ENCODE results near the gene IL32. TPM values are rescaled to one million over a fixed set of nuclear protein-coding genes. Genes with fewer than 3 reads are reported as not detected.

IL32 gene
- total and polyA plus RNA-seq, 9 of the 15 experiments (the other 6 are each of a cell fraction or from before 2014, with no cell fraction given): 0.21 to 2.2 (median 0.37) TPM; not detected in 3

- Histone ChIP-seq H3K27me3 (ENCODE audit: control insufficient read depth in 2 of 2, insufficient read depth in 2 of 2, low read length in 2 of 2) (peaks cover 10 to 22% of the 10 kb centered on the region in 2 experiments; a peak in 4 of 5 replicates), H3K9me1 (ENCODE audit: control insufficient read depth, insufficient read depth, low read length) (peaks cover 2% of the 10 kb centered on the region), H3K4me2 (ENCODE audit: insufficient read depth, low read length) (no peak overlapping the region), H2AFZ (ENCODE audit: low read depth, low read length) (no peak overlapping the region), H3K4me1 (replicated peaks in 1 of 2; ENCODE audit: control insufficient read depth in 2 of 2, insufficient read depth in 2 of 2, low read length in 2 of 2) (peaks cover 35 to 89% of the 10 kb centered on the region in 2 experiments), H3K79me2 (ENCODE audit: control insufficient read depth, insufficient read depth, low read length) (peaks cover 34% of the 10 kb centered on the region), H3K27ac (ENCODE audit: extremely low read depth, low read depth, low read length) (no peak overlapping the region), H3K9ac (ENCODE audit: insufficient read depth in 1 of 2, low read depth in 2 of 2, low read length in 2 of 2) (no peak overlapping the region), H3K9me3 (replicated peaks; ENCODE audit: control insufficient read depth, insufficient read depth, low read depth, low read length) (no peaks in the 10 kb centered on the region), H4K20me1 (replicated peaks; ENCODE audit: control insufficient read depth, insufficient read depth, low read length) (peaks cover 23% of the 10 kb centered on the region), H3K36me3 (ENCODE audit: control insufficient read depth, insufficient read depth, low read length) (peaks cover 39% of the 10 kb centered on the region; the same call in 2 of the 3 replicates), H3K4me3 (no peak overlapping the region)
- ChIA-PET POLR2A (interaction anchor here (1.4 kb wide), 1 partner anchor 9 kb away, joined by 7 read pairs; no protein-coding TSS in a partner anchor), CTCF (ENCODE audit: low intra/inter-chr PET ratio) (no interaction called here)
- whole genome bisulfite sequencing (ENCODE audit: insufficient coverage, low coverage, missing lambda C conversion rate): 91% methylated on average over 8 of the region's 8 CpGs
- ATAC-seq: no peak
- FAIRE-seq: no peak
- intact Hi-C loops (cut with micrococcal nuclease) (loop anchor here (10.0 kb wide), 1 partner anchor 61 kb away; the partner anchor contains the start of genes KREMEN2 and PAQR4), in situ Hi-C loops (cut with MboI) (no loop called here)
- BruUV-seq (replicated peaks): no TSS peak
- DNase-seq (ENCODE audit: extremely low read depth in 1 of 4, low spot score in 3 of 4): no peak
- no peak for TF ChIP-seq ARID2 (IDR thresholded peaks at IDR 0.05)
- no peak for TF ChIP-seq GTF2E2 (tag; IDR thresholded peaks at IDR 0.05)
- TF ChIP-seq, protein P1, sequence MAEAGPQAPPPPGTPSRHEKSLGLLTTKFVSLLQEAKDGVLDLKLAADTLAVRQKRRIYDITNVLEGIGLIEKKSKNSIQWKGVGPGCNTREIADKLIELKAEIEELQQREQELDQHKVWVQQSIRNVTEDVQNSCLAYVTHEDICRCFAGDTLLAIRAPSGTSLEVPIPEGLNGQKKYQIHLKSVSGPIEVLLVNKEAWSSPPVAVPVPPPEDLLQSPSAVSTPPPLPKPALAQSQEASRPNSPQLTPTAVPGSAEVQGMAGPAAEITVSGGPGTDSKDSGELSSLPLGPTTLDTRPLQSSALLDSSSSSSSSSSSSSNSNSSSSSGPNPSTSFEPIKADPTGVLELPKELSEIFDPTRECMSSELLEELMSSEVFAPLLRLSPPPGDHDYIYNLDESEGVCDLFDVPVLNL (CRISPR knock-in tag; IDR thresholded peaks at IDR 0.05; ENCODE audit: low read depth): no peak
- no peak for TF ChIP-seq ELF4 (CRISPR knock-in tag; IDR thresholded peaks at IDR 0.05)
- TF ChIP-seq SP1 (CRISPR knock-in tag; IDR thresholded peaks at IDR 0.05): no peak
- TF ChIP-seq BHLHE40 (IDR thresholded peaks at IDR 0.05; ENCODE audit: low read length): no peak
- TF ChIP-seq TRIM25 (IDR thresholded peaks at IDR 0.05; ENCODE audit: borderline replicate concordance): no peak
- TF ChIP-seq HDAC2 (IDR thresholded peaks at IDR 0.05): no peak
- no peak for TF ChIP-seq RBM15 (IDR thresholded peaks at IDR 0.05; ENCODE audit: insufficient read depth, low read length)
- TF ChIP-seq TBL1XR1 (IDR thresholded peaks at IDR 0.05; ENCODE audit: low read length in 2 of 2): no peak
- no peak for TF ChIP-seq ZNF124 (CRISPR knock-in tag; IDR thresholded peaks at IDR 0.05)
- TF ChIP-seq MYBL2 (IDR thresholded peaks at IDR 0.05; ENCODE audit: low read depth): no peak
- no peak for TF ChIP-seq MYBL2 (CRISPR knock-in tag; IDR thresholded peaks at IDR 0.05; ENCODE audit: borderline replicate concordance)
- TF ChIP-seq ZNF644 (tag; IDR thresholded peaks at IDR 0.05; ENCODE audit: low read depth): no peak
- TF ChIP-seq KDM4B (IDR thresholded peaks at IDR 0.05; ENCODE audit: borderline replicate concordance in 2 of 2, low read depth in 1 of 2): no peak
- TF ChIP-seq ZNF785 (CRISPR knock-in tag; IDR thresholded peaks at IDR 0.05): no peak
- no peak for TF ChIP-seq RBM22 (IDR thresholded peaks at IDR 0.05; ENCODE audit: low read depth, low read length, poor library complexity, severe bottlenecking)
- no peak for TF ChIP-seq L3MBTL2 (IDR thresholded peaks at IDR 0.05)
- no peak for TF ChIP-seq ZNF263 (CRISPR knock-in tag; IDR thresholded peaks at IDR 0.05; ENCODE audit: borderline replicate concordance)
- TF ChIP-seq ETV6 (IDR thresholded peaks at IDR 0.05; ENCODE audit: borderline replicate concordance in 1 of 2, low read depth in 2 of 2, low read length in 1 of 2): no peak
- TF ChIP-seq ETV6 (CRISPR knock-in tag; IDR thresholded peaks at IDR 0.05; ENCODE audit: borderline replicate concordance): no peak
- TF ChIP-seq TEAD4 (IDR thresholded peaks at IDR 0.05; ENCODE audit: low read length): no peak
- no peak for TF ChIP-seq TEAD4 (CRISPR knock-in tag; IDR thresholded peaks at IDR 0.05; ENCODE audit: borderline replicate concordance)
Observed at GRCh38 chr16:3026003-3026378, 39.4 kb upstream of the IL32 start.
